Naive B cell (primary cell): ENCODE measurements around the gene ACVR1. TPM values are rescaled to one million over a fixed set of nuclear protein-coding genes. Genes with fewer than 3 reads are reported as not detected.
A peak's percentile ranks its signal among the peaks of the same experiment; 100 is the strongest.

Experiments
- ATAC-seq, 2 donors: fragments of 150-1000 bp; cut with Tn5 transposase; 2 replicates each; pipeline ENCODE4 v1.10.0; 2021; ENCODE audit warnings: low read depth in 2 of 2, mild to moderate bottlenecking in 2 of 2, moderate library complexity in 2 of 2
- DNase-seq: peaks from one replicate; pipeline ENCODE4 v3.0.0; 2022
- H3K27ac Mint-ChIP-seq, 6 donors: one replicate each; pipeline ENCODE4 v1.8.0; 2020 to 2022; ENCODE audit warnings: mild to moderate bottlenecking in 6 of 6, mixed read lengths in 6 of 6, moderate library complexity in 5 of 6, inconsistent platforms in 2 of 6
- H3K27me3 Mint-ChIP-seq, 3 donors: one replicate each; pipeline ENCODE4 v1.8.0; 2021 to 2022; ENCODE audit warnings: mixed read lengths in 3 of 3, mild to moderate bottlenecking in 1 of 3
- H3K36me3 Mint-ChIP-seq, 2 donors: one replicate each; pipeline ENCODE4 v1.8.0; 2020 to 2022; ENCODE audit warnings: mixed read lengths in 2 of 2, inconsistent platforms in 1 of 2, mild to moderate bottlenecking in 1 of 2
- H3K4me1 Mint-ChIP-seq, 3 donors: one replicate each; pipeline ENCODE4 v1.8.0; 2020 to 2022; ENCODE audit warnings: mixed read lengths in 3 of 3, inconsistent platforms in 1 of 3, mild to moderate bottlenecking in 1 of 3, moderate library complexity in 1 of 3
- H3K4me3 Mint-ChIP-seq, 8 donors: one replicate each; pipeline ENCODE4 v1.8.0; 2020 to 2022; ENCODE audit warnings: mild to moderate bottlenecking in 8 of 8, mixed read lengths in 8 of 8, moderate library complexity in 8 of 8, inconsistent platforms in 2 of 8
- H3K9me3 Mint-ChIP-seq, 7 donors: one replicate each; pipeline ENCODE4 v1.8.0; 2020 to 2022; ENCODE audit warnings: mixed read lengths in 7 of 7, mild to moderate bottlenecking in 5 of 7, inconsistent platforms in 2 of 7, moderate library complexity in 1 of 7
- polyA plus RNA-seq, 6 donors: library from polyadenylated mRNA; unstranded; fragments of 300-500 nt; fragmentation: Illumina TruSeq; gene quantifications; one replicate each; pipeline ENCODE4 v1.2.3, GENCODE V29; 2021; ENCODE audit warnings: low read depth in 6 of 6

ACVR1 gene
- polyA plus RNA-seq, 6 donors from 2014 or later, result 1.1 to 2.8 (median 1.6) TPM; not detected in 1

DNA sequence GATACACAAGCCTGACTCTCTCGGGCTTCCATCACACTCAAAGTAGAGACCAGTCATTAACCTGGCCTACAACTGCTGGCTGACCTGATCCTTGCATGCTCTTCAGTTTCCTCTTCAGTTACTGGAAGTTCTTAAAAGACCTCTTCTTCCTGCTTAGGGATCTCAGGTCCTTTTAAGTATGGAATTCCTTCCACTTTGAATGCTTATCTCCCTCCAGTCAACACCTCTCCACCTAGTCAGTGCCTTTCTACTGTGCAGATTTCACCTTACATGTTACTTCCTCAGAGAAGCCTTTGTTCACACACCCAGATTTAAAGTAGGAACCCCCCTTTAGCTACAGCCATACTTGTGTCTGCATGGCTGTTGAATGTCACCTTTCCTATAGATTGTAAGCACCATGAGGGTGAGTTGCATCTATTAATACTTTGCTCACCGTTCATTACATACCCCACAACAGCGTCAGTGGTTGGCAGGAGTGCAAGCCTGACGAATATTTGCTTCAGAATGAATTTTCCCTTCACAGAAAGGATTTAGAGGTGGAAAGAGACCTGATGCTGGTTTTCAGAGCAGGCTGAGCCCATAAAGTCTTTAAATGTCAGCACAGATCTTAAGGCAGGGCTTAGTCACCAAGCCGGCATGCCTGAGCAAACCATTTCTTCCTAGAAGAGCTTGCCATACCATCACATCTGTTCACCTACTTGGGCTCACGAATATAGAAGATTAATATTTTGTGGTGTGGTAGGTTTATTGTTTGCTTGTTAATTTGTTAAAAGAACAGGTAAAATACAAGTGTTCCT lies 90.1 kb downstream of the ACVR1 start:
- no peak for DNase-seq
- peaks cover 0 to 4% of the 10 kb centered on the region in 2 donors for H3K36me3 Mint-ChIP-seq
- H3K27ac Mint-ChIP-seq, result peak overlapping the region in 1 of 6 donors; percentile 41
- no peaks in the 10 kb centered on the region for H3K27me3 Mint-ChIP-seq
- no peak overlapping the region for H3K4me3 Mint-ChIP-seq
- no peaks in the 10 kb centered on the region for H3K4me1 Mint-ChIP-seq
- no peak for ATAC-seq
- H3K9me3 Mint-ChIP-seq, result no peaks in the 10 kb centered on the region

DNA sequence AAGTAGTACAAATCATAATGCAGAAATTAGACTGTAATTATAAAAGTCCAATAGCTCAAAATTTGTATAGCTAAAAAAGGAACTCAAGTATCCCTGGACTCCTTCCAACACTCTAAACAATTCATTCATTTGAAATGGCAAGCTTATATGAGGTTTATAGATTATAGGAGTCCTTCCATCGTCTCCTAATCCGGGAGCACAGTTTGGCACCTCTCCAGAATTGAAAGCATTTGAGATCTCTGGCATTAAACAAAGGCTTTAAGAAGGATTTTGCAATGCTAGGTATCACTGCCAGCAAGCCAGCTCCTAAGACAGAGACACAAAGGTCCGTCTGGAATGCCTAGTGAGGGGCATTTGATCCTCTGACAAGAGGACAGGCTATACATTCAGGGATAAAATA lies 90.9 kb downstream of the ACVR1 start:
- no peak overlapping the region for H3K4me3 Mint-ChIP-seq
- H3K36me3 Mint-ChIP-seq, result peaks cover 0 to 4% of the 10 kb centered on the region in 2 donors
- H3K27me3 Mint-ChIP-seq, result no peaks in the 10 kb centered on the region
- H3K9me3 Mint-ChIP-seq, result no peaks in the 10 kb centered on the region
- H3K4me1 Mint-ChIP-seq, result no peaks in the 10 kb centered on the region
- H3K27ac Mint-ChIP-seq, result no peak overlapping the region
- ATAC-seq (no peak), DNase-seq (no peak)

GRCh38 chr2:157784823-157785175 lies 91.3 kb downstream of the ACVR1 start:
- Mint-ChIP-seq H3K27me3 (no peaks in the 10 kb centered on the region), H3K4me1 (no peaks in the 10 kb centered on the region), H3K4me3 (no peak overlapping the region), H3K36me3 (peaks cover 0 to 4% of the 10 kb centered on the region in 2 donors), H3K27ac (no peak overlapping the region), H3K9me3 (no peaks in the 10 kb centered on the region)
- DNase-seq (no peak), ATAC-seq (no peak)

DNA sequence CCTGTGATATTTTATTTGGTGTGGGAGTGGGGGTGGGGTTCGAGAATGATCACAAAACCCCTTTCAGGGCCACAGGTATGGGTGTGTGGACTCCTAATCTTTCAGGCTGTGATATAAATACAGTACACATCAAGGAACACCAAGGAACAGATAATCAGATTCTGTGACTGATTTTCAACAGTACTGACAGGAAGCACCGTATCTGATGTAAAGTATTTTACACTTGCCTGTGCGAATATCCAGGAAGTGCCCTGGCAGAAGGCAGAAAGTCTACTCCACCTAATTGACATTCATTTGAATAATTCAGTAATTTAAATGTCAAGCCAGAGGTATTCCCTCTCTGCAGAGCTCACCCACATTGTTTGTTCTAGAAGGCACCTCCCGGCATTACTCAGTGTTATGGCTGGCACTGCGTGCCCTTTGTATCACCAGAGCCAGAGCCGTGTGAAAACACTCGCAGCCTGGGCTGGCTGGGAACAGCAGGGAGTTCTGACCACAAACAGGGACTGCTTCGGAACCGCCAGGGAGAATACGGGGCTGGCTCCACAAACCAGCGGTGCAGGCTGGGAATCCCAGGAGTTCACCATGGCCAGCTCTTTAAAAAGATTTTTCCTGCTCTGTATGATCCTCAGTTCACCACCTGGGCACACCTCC lies 91.8 kb downstream of the ACVR1 start:
- DNase-seq, result no peak
- no peaks in the 10 kb centered on the region for H3K9me3 Mint-ChIP-seq
- no peaks in the 10 kb centered on the region for H3K27me3 Mint-ChIP-seq
- ATAC-seq, result no peak
- H3K4me1 Mint-ChIP-seq, result no peaks in the 10 kb centered on the region
- no peak overlapping the region for H3K27ac Mint-ChIP-seq
- H3K4me3 Mint-ChIP-seq, result no peak overlapping the region
- H3K36me3 Mint-ChIP-seq, result peaks cover 0 to 4% of the 10 kb centered on the region in 2 donors

GRCh38 chr2:157783245-157783644 lies 92.9 kb downstream of the ACVR1 start:
- Mint-ChIP-seq H3K27ac (no peak overlapping the region), H3K27me3 (no peaks in the 10 kb centered on the region), H3K9me3 (no peaks in the 10 kb centered on the region), H3K36me3 (peaks cover 0 to 3% of the 10 kb centered on the region in 2 donors), H3K4me3 (no peak overlapping the region), H3K4me1 (no peaks in the 10 kb centered on the region)
- DNase-seq (no peak), ATAC-seq (no peak)

GRCh38 chr2:157782057-157782845 lies 93.9 kb downstream of the ACVR1 start:
- no peaks in the 10 kb centered on the region for H3K9me3 Mint-ChIP-seq
- H3K4me1 Mint-ChIP-seq, result no peaks in the 10 kb centered on the region
- H3K4me3 Mint-ChIP-seq, result no peak overlapping the region
- peak overlapping the region in 1 of 6 donors; percentile 11 for H3K27ac Mint-ChIP-seq
- no peak for ATAC-seq
- no peaks in the 10 kb centered on the region for H3K36me3 Mint-ChIP-seq
- DNase-seq, result no peak
- H3K27me3 Mint-ChIP-seq, result no peaks in the 10 kb centered on the region

DNA sequence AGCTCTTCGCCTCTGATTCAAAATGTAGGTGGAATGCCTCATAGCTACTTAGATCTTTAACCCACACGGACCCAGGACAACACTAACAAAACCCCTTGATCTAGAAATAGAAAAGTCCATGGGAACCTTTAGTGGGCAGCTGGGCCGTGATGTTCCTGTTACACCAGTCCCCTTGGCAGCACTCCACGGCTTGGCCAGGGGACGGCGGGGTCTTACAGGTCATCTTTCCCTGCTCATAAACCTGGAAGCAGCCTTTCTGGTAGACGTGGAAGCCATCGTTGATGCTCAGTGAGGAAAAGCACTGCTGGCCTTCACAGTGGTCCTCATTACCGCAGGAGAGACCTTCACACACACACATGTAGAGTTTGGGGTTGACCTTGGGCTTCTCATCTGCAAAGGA lies 95.9 kb downstream of the ACVR1 start:
- Mint-ChIP-seq H3K27ac (peak overlapping the region in 1 of 6 donors; percentile 81), H3K4me3 (no peak overlapping the region), H3K27me3 (no peaks in the 10 kb centered on the region), H3K4me1 (no peaks in the 10 kb centered on the region), H3K9me3 (no peaks in the 10 kb centered on the region), H3K36me3 (no peaks in the 10 kb centered on the region)
- ATAC-seq (no peak), DNase-seq (no peak)

DNA sequence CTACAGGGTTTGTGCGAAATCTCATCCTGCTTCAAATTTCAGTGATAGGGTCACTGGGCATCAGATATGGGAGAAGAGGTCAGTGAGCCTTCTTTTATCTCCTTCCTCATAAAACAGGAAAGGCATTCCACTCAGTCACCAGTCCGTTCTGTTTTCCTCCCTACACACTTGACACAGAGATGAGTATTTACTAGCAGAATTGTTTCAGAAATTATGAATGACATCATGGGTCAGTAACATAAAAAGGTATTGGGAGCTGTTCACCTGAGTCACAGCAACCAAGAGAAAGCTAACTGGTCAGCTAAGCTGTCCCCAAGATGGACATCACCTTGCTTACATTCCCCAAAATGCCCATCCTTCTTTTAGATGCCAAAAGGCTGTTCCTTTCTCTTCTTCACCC lies 96.3 kb downstream of the ACVR1 start:
- Mint-ChIP-seq H3K27ac (no peak overlapping the region), H3K4me1 (no peaks in the 10 kb centered on the region), H3K36me3 (no peaks in the 10 kb centered on the region), H3K27me3 (no peaks in the 10 kb centered on the region), H3K9me3 (no peaks in the 10 kb centered on the region), H3K4me3 (no peak overlapping the region)
- ATAC-seq (no peak), DNase-seq (no peak)

GRCh38 chr2:157777427-157777826 lies 98.7 kb downstream of the ACVR1 start:
- Mint-ChIP-seq H3K4me1 (no peaks in the 10 kb centered on the region), H3K9me3 (no peaks in the 10 kb centered on the region), H3K27ac (no peak overlapping the region), H3K27me3 (no peaks in the 10 kb centered on the region), H3K4me3 (no peak overlapping the region), H3K36me3 (no peaks in the 10 kb centered on the region)
- ATAC-seq (no peak), DNase-seq (no peak)

DNA sequence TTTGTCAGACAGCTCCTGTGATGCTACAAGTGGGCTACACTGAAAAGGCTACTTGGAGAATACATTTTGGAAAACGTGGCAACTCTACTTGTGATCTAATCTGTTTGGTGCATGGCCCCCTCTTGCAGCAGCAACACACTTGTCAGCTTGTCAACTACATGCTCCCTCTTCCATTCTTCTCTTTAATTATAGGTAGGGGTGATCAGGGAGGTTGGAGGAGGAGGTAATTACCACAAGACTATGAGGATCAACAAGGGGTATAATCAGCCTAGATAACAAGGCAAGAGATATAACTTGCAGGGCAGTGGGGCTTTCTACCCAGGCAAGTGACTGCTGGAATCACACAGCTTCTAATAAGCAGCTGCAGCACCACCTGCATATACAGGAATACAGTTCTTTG lies 104.9 kb downstream of the ACVR1 start:
- H3K4me3 Mint-ChIP-seq, result no peak overlapping the region
- ATAC-seq (no peak), DNase-seq (no peak)
- peaks cover 10 to 17% of the 10 kb centered on the region in 2 donors for H3K36me3 Mint-ChIP-seq
- H3K9me3 Mint-ChIP-seq, result no peaks in the 10 kb centered on the region
- no peaks in the 10 kb centered on the region for H3K4me1 Mint-ChIP-seq
- H3K27ac Mint-ChIP-seq, result no peak overlapping the region
- no peaks in the 10 kb centered on the region for H3K27me3 Mint-ChIP-seq

- Mint-ChIP-seq H3K27me3 (no peaks in the 10 kb centered on the region), H3K27ac (no peak overlapping the region), H3K36me3 (peaks cover 21 to 27% of the 10 kb centered on the region in 2 donors), H3K9me3 (no peaks in the 10 kb centered on the region), H3K4me1 (no peaks in the 10 kb centered on the region), H3K4me3 (no peak overlapping the region)
- ATAC-seq, result no peak
- DNase-seq, result no peak
These were observed 106.3 kb downstream of the ACVR1 start for GRCh38 chr2:157769856-157770255.

DNA sequence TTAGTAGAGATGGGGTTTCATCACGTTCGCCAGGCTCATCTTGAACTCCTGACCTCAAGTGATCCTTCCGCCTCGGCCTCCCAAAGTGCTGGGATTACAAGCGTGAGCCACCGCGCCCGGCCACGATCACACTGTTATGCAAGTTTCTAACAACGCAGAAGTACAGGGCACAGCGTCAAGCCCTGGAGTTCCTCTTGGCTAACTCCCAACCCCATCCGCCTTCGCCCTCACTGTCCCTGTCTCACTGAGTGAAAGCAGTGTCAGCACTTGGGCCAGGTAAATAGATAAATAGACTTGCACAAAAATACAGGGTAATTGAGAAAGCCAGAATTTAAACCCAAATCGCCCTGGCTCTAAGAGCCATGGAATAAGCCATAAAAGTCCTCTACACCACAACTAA lies 111.7 kb downstream of the ACVR1 start:
- H3K4me1 Mint-ChIP-seq, result peaks cover 0 to 7% (median 4%) of the 10 kb centered on the region in 3 donors
- H3K9me3 Mint-ChIP-seq, result no peaks in the 10 kb centered on the region
- no peaks in the 10 kb centered on the region for H3K27me3 Mint-ChIP-seq
- H3K36me3 Mint-ChIP-seq, result peaks cover 20% of the 10 kb centered on the region in 2 donors
- DNase-seq (no peak), ATAC-seq (no peak)
- H3K4me3 Mint-ChIP-seq, result no peak overlapping the region
- no peak overlapping the region for H3K27ac Mint-ChIP-seq

DNA sequence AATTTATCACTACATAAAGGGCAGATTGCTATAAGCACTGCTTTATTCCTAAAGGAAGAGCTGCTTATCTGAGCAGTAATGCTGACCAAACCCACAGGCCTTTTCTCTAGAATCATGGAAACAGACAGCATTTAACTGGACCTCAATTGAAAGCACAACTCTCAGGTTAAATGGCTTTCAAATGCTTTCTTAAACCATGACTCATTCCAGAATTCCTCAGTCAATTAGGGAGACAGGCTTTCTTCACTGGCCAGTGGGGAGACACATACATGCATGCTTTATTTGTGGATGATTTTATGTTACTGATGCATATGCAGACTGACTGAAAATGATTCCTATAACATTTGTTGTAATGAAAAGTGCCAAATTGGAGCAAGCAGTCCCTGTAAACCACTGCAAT lies 114.6 kb downstream of the ACVR1 start:
- H3K4me1 Mint-ChIP-seq, result peaks cover 0 to 7% (median 4%) of the 10 kb centered on the region in 3 donors
- H3K36me3 Mint-ChIP-seq, result peaks cover 21 to 33% of the 10 kb centered on the region in 2 donors
- no peak for DNase-seq
- H3K9me3 Mint-ChIP-seq, result peaks cover 0 to 15% (median 9%) of the 10 kb centered on the region in 7 donors
- ATAC-seq, result no peak
- H3K4me3 Mint-ChIP-seq, result no peak overlapping the region
- H3K27ac Mint-ChIP-seq, result no peak overlapping the region
- H3K27me3 Mint-ChIP-seq, result no peaks in the 10 kb centered on the region

DNA sequence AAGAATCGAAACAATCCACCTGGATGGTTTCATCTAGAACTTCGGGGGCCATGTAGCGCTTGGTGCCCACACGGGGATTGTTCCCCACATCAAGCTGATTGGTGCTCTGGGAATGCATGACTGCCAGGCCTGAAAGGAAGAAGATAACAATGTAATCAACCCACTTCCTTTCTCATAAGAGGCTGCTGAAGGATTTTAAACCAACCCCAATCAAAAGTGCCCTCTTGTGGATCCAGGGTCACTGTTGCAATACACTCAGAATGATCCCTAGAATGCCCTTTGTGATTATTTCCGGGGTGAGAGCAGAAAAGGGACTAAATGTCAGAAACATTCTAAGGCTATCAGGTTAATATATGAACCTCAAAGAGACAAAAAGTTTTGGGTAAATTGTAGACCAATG lies 115.2 kb downstream of the ACVR1 start:
- Mint-ChIP-seq H3K4me3 (no peak overlapping the region), H3K36me3 (peaks cover 24 to 35% of the 10 kb centered on the region in 2 donors), H3K4me1 (peaks cover 0 to 7% (median 4%) of the 10 kb centered on the region in 3 donors), H3K27ac (peak overlapping the region in 1 of 6 donors; percentile 34), H3K27me3 (no peaks in the 10 kb centered on the region), H3K9me3 (peaks cover 0 to 18% (median 15%) of the 10 kb centered on the region in 7 donors)
- ATAC-seq (no peak), DNase-seq (no peak)
